Cardiac muscle cell (in vitro differentiated cells and primary cell): ENCODE data around the gene CLASP1. TPM values are rescaled to one million over a fixed set of nuclear protein-coding genes. Genes with fewer than 3 reads are reported as not detected.

Source experiments
- DNase-seq, 2 donors: peaks; one replicate each; pipeline versions ENCODE4 v3.0.0 to v3.0.0-alpha.2; 2010 to 2017; ENCODE audit warnings: low read depth in 1 of 2, low spot score in 1 of 2
- H3K27ac ChIP-seq: fragments of 200-600 bp; sonication (generic); 2 replicates; pipeline ENCODE4 v1.5.1; 2016
- H3K27me3 ChIP-seq: fragments of 200-600 bp; sonication (generic); 2 replicates; pipeline ENCODE4 v1.6.0; 2016; ENCODE audit warnings: control low read depth
- H3K36me3 ChIP-seq: fragments of 200-600 bp; sonication (generic); 2 replicates; pipeline ENCODE4 v1.5.1; 2016; ENCODE audit warnings: control low read depth
- H3K4me1 ChIP-seq: fragments of 200-600 bp; sonication (generic); 2 replicates; pipeline ENCODE4 v1.8.1; 2017; ENCODE audit warnings: low read depth, mild to moderate bottlenecking, mixed run types
- H3K4me3 ChIP-seq: fragments of 200-600 bp; sonication (generic); 2 replicates; pipeline ENCODE4 v1.5.1; 2016; ENCODE audit warnings: mild to moderate bottlenecking
- H3K9me3 ChIP-seq: fragments of 200-600 bp; sonication (generic); 2 replicates; pipeline ENCODE4 v1.5.1; 2017; ENCODE audit warnings: low read depth, mild to moderate bottlenecking, control low read depth
- polyA plus RNA-seq: library from polyadenylated mRNA; unstranded; fragments of >200 nt; fragmentation: Nextera tagmentation; extraction: Ambion mirVana; gene quantifications from 2 replicates; pipeline ENCODE4 v1.2.1, GENCODE V29; 2016
- total RNA-seq: library from RNA; depleted of rRNA; stranded (reverse); fragments of >200 nt; gene quantifications from 2 replicates; pipeline ENCODE4 v1.2.3, GENCODE V29; 2016
- TF ChIP-seq, protein P1 (sequence below): IDR thresholded peaks from 2 replicates; pipeline ENCODE4 v1.5.1; 2012; ENCODE audit warnings: low read depth, mild to moderate bottlenecking, low read length

The CLASP1 gene
- total and polyA plus RNA-seq, 2 experiments from 2014 or later = 24.8 to 53.0 TPM

DNA sequence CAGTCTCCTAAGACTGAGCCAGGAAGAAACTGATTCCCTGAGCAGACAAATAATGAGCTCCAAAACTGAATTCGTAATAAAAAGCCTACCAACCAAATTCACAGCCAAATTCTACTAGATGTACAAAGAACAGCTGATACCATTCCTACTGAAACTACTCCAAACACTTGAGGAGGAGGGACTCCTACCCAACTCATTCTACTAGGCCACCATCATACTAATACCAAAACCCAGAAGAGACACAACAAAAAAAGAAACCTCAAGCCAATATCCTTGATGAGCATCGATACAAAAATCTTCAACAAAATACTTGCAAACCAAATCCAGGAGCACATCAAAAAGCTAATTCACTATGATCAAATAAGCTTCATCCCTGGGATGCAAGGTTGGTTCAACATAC lies 98.6 kb downstream of the CLASP1 start:
- DNase-seq = no peak
- Histone ChIP-seq H3K4me1 (no peaks in the 10 kb centered on the region), H3K27ac (no peak overlapping the region), H3K4me3 (no peak overlapping the region), H3K27me3 (no peaks in the 10 kb centered on the region), H3K9me3 (no peaks in the 10 kb centered on the region), H3K36me3 (no peaks in the 10 kb centered on the region)
- TF ChIP-seq, protein P1, sequence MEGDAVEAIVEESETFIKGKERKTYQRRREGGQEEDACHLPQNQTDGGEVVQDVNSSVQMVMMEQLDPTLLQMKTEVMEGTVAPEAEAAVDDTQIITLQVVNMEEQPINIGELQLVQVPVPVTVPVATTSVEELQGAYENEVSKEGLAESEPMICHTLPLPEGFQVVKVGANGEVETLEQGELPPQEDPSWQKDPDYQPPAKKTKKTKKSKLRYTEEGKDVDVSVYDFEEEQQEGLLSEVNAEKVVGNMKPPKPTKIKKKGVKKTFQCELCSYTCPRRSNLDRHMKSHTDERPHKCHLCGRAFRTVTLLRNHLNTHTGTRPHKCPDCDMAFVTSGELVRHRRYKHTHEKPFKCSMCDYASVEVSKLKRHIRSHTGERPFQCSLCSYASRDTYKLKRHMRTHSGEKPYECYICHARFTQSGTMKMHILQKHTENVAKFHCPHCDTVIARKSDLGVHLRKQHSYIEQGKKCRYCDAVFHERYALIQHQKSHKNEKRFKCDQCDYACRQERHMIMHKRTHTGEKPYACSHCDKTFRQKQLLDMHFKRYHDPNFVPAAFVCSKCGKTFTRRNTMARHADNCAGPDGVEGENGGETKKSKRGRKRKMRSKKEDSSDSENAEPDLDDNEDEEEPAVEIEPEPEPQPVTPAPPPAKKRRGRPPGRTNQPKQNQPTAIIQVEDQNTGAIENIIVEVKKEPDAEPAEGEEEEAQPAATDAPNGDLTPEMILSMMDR = no peak

DNA sequence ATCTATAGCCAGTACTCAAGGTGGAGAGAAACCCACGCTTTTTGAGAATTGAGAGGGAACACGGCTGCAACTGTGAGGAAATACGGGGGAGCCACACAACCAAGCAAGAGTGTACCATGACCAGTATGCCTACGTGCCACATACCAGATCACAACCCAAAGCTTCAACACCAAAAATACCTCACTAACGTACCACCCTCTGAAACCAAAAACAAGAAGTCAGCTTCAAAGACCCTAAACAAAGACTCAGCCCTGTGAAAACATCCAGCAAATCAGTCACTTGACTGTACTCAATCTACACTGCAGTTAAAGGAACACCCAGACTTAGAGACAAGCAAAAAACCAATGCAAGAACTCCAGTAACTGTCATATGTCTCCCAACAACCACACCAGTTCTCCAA lies 101.6 kb downstream of the CLASP1 start:
- Histone ChIP-seq H3K4me3 (no peak overlapping the region), H3K9me3 (no peaks in the 10 kb centered on the region), H3K4me1 (peaks cover 10% of the 10 kb centered on the region), H3K27me3 (no peaks in the 10 kb centered on the region), H3K27ac (no peak overlapping the region), H3K36me3 (no peaks in the 10 kb centered on the region)
- DNase-seq = no peak
- TF ChIP-seq, protein P1 = no peak

DNA sequence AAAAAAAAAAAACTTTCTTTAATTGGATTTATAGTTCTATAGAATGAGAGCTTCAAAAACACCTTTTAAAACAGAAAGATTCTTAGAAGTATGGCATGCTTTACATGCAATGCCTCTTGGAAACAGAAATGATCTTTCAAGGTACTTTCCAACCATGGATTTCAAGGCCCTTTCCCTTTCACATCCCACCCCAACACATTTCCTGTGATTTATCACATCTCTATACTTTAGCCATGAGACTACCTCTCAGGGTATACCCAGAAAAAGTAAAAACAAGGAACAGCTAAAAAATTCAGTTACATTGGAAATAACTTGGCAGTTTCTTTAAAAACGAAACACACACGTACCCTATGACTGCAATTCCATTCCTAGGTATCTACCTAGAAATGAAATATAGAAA lies 103.3 kb downstream of the CLASP1 start:
- no peak overlapping the region for H3K4me3 ChIP-seq
- H3K27me3 ChIP-seq = no peaks in the 10 kb centered on the region
- peaks cover 10% of the 10 kb centered on the region for H3K4me1 ChIP-seq
- DNase-seq = no peak
- TF ChIP-seq, protein P1 = no peak
- H3K9me3 ChIP-seq = no peaks in the 10 kb centered on the region
- H3K36me3 ChIP-seq = no peaks in the 10 kb centered on the region
- H3K27ac ChIP-seq = no peak overlapping the region

DNA sequence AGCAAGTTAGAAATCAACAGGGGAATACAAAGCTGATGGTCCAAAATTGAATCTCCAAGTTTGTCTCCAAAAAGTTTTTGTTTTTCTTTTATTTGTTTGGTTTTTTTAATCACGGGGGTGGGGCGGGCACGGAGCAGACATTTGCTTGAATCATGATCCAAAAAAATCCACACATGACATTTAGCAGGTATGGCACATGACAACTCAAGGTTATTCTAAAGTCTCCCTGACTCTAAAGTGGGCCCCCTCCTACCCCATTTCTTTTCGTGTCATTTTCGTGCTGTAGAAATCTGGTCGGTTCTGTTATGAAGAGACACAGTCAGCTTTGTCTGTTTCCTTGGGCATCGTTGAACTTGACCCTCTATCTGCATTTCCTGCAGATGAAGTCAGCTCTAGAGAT lies 104.0 kb downstream of the CLASP1 start:
- Histone ChIP-seq H3K27me3 (no peaks in the 10 kb centered on the region), H3K4me1 (peaks cover 10% of the 10 kb centered on the region), H3K9me3 (no peaks in the 10 kb centered on the region), H3K27ac (no peak overlapping the region), H3K4me3 (no peak overlapping the region), H3K36me3 (no peaks in the 10 kb centered on the region)
- DNase-seq = no peak
- TF ChIP-seq, protein P1 = no peak

DNA sequence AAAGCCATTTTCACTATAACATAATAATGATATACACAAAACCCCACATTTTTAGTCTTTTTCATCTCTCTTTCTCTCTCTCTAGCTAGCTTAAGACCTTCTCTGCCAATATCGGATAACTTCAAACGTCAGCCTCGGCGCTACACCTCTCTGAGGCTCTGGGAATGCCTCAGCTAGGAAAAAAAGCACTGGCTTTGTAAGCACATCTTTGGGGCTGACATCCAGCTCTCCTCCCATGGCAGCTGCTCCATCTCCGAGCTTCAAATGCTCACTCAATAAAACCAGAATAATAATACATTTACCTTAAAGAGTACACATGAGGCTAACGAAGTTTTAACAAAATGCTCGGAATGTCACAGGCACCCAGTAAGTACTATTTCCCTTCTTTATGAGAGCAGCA lies 107.8 kb downstream of the CLASP1 start:
- TF ChIP-seq, protein P1 = no peak
- no peak overlapping the region for H3K4me3 ChIP-seq
- DNase-seq = no peak
- H3K36me3 ChIP-seq = no peaks in the 10 kb centered on the region
- no peaks in the 10 kb centered on the region for H3K9me3 ChIP-seq
- no peaks in the 10 kb centered on the region for H3K27me3 ChIP-seq
- H3K27ac ChIP-seq = no peak overlapping the region
- peaks cover 10% of the 10 kb centered on the region for H3K4me1 ChIP-seq
